Tibial nerve (tissue), 4 donors: ENCODE data around the gene CAMTA1. TPM values are rescaled to one million over a fixed set of nuclear protein-coding genes. Genes with fewer than 3 reads are reported as not detected.

Source experiments
- DNase-seq, 2 donors: peaks; one replicate each; pipeline ENCODE4 v3.0.0-alpha.2; 2019; ENCODE audit warnings: low spot score in 2 of 2
- H3K27ac ChIP-seq, 4 donors: fragments of 200-600 bp; sonication (generic) in 3 of 4; one replicate each; pipeline ENCODE4 v1.5.1; 2017 to 2019; ENCODE audit warnings: mild to moderate bottlenecking in 1 of 4
- H3K27me3 ChIP-seq, 2 donors: fragments of 200-600 bp; sonication (generic) in 1 of 2; one replicate each; pipeline versions ENCODE4 v1.5.1 to v1.6.0; 2017 to 2019
- H3K36me3 ChIP-seq, 3 donors: fragments of 200-600 bp; sonication (generic); one replicate each; pipeline ENCODE4 v1.5.1; 2018 to 2019
- H3K4me1 ChIP-seq, 4 donors: fragments of 200-600 bp; sonication (generic) in 3 of 4; one replicate each; pipeline ENCODE4 v1.5.1; 2017 to 2019
- H3K4me3 ChIP-seq, 4 donors: fragments of 200-600 bp; sonication (generic) in 3 of 4; one replicate each; pipeline ENCODE4 v1.5.1; 2017 to 2019; ENCODE audit warnings: mild to moderate bottlenecking in 1 of 4, moderate library complexity in 1 of 4
- H3K9me3 ChIP-seq, 4 donors: fragments of 200-600 bp; sonication (generic) in 3 of 4; one replicate each; pipeline ENCODE4 v1.5.1; 2017 to 2019
- CTCF ChIP-seq, 5 experiments: fragments of 200-600 bp in 3 of 5; fragments of 450-650 bp in 2 of 5; sonication (generic) in 3 of 5; IDR thresholded peaks; one replicate each; pipeline ENCODE4 v1.5.1; 2016 to 2019; ENCODE audit warnings: antibody characterized with exemption in 5 of 5, mild to moderate bottlenecking in 3 of 5, moderate library complexity in 2 of 5
- EP300 ChIP-seq, 2 donors: sonication (generic); formaldehyde crosslinking; IDR thresholded peaks; one replicate each; pipeline ENCODE4 v1.6.1; 2017; ENCODE audit warnings: antibody characterized with exemption in 2 of 2, mild to moderate bottlenecking in 1 of 2
- POLR2A ChIP-seq, 2 donors: fragments of 450-650 bp; IDR thresholded peaks; one replicate each; pipeline ENCODE4 v1.6.1; 2017; ENCODE audit warnings: antibody characterized with exemption in 2 of 2, mild to moderate bottlenecking in 2 of 2, moderate library complexity in 2 of 2
- WGBS, 2 donors: methylation state at CpG; one replicate each; pipeline ENCODE4 v1.1.5; 2018; 5-methylcytosine and 5-hydroxymethylcytosine counted together
- total RNA-seq, 4 donors: library from RNA; depleted of rRNA; stranded (reverse); fragments of >200 nt; gene quantifications; one replicate each; pipeline ENCODE4 v1.1.0, GENCODE V29; 2016

CAMTA1 gene
- total RNA-seq, 4 donors from 2014 or later, result 41.8 to 104 (median 87.2) TPM

- no peak for DNase-seq
- peak overlapping the region; percentile 83 to 89 (median 87) for H3K4me3 ChIP-seq
- H3K4me1 ChIP-seq, result peaks cover 0 to 53% (median 17%) of the 10 kb centered on the region in 4 donors
- H3K27me3 ChIP-seq, result no peaks in the 10 kb centered on the region
- H3K27ac ChIP-seq, result peak overlapping the region; percentile 67 to 90 (median 82)
- 1 to 3% methylated on average over 15 to 21 of the region's 78 CpGs for WGBS, 2 donors
- TF ChIP-seq POLR2A (IDR thresholded peaks at IDR 0.05) (no peak), EP300 (IDR thresholded peaks at IDR 0.05) (no peak), CTCF (IDR thresholded peaks at IDR 0.05) (peak in 3 of 5 experiments; percentile 5 to 29 (median 17))
- H3K36me3 ChIP-seq, result no peaks in the 10 kb centered on the region
- no peaks in the 10 kb centered on the region for H3K9me3 ChIP-seq
These were observed 663 bp downstream of the CAMTA1 start for GRCh38 chr1:6785728-6786505.

- H3K27ac ChIP-seq, result no peak overlapping the region
- no peaks in the 10 kb centered on the region for H3K27me3 ChIP-seq
- WGBS, 2 donors, result 48 to 54% methylated on average over 2 of the region's 2 CpGs
- TF ChIP-seq POLR2A (IDR thresholded peaks at IDR 0.05), result no peak
- no peak for TF ChIP-seq EP300 (IDR thresholded peaks at IDR 0.05)
- no peak for TF ChIP-seq CTCF (IDR thresholded peaks at IDR 0.05)
- DNase-seq, result no peak
- no peaks in the 10 kb centered on the region for H3K9me3 ChIP-seq
- no peaks in the 10 kb centered on the region for H3K36me3 ChIP-seq
- H3K4me1 ChIP-seq, result peaks cover 0 to 55% (median 14%) of the 10 kb centered on the region in 4 donors
- no peak overlapping the region for H3K4me3 ChIP-seq
These were observed 3.7 kb downstream of the CAMTA1 start for GRCh38 chr1:6788946-6789345.

GRCh38 chr1:6790146-6790545 is 4.9 kb downstream of the CAMTA1 start:
- Histone ChIP-seq H3K9me3 (no peaks in the 10 kb centered on the region), H3K27me3 (no peaks in the 10 kb centered on the region), H3K27ac (no peak overlapping the region), H3K36me3 (no peaks in the 10 kb centered on the region), H3K4me3 (no peak overlapping the region), H3K4me1 (peaks cover 0 to 67% (median 14%) of the 10 kb centered on the region in 4 donors)
- TF ChIP-seq CTCF (IDR thresholded peaks at IDR 0.05) (no peak), EP300 (IDR thresholded peaks at IDR 0.05) (no peak), POLR2A (IDR thresholded peaks at IDR 0.05) (no peak)
- 58 to 67% methylated on average over 2 of the region's 2 CpGs for WGBS, 2 donors
- DNase-seq, result no peak

GRCh38 chr1:6794164-6794563 is 8.9 kb downstream of the CAMTA1 start:
- Histone ChIP-seq H3K4me1 (peaks cover 0 to 55% (median 6%) of the 10 kb centered on the region in 4 donors), H3K4me3 (no peak overlapping the region), H3K36me3 (no peaks in the 10 kb centered on the region), H3K9me3 (no peaks in the 10 kb centered on the region), H3K27ac (no peak overlapping the region), H3K27me3 (no peaks in the 10 kb centered on the region)
- TF ChIP-seq CTCF (IDR thresholded peaks at IDR 0.05) (peak; percentile 9 to 55 (median 34)), POLR2A (IDR thresholded peaks at IDR 0.05) (no peak)
- no peak for DNase-seq
- 58 to 59% methylated on average over 2 of the region's 2 CpGs for WGBS, 2 donors

GRCh38 chr1:6795203-6795602 is 9.9 kb downstream of the CAMTA1 start:
- H3K4me1 ChIP-seq, result peaks cover 0 to 55% (median under 1%) of the 10 kb centered on the region in 4 donors
- whole genome bisulfite sequencing, 2 donors, result 90% methylated on average over 4 of the region's 4 CpGs
- no peaks in the 10 kb centered on the region for H3K27me3 ChIP-seq
- no peak for DNase-seq
- no peaks in the 10 kb centered on the region for H3K9me3 ChIP-seq
- no peak overlapping the region for H3K27ac ChIP-seq
- TF ChIP-seq CTCF (IDR thresholded peaks at IDR 0.05) (no peak), EP300 (IDR thresholded peaks at IDR 0.05) (no peak), POLR2A (IDR thresholded peaks at IDR 0.05) (no peak)
- H3K36me3 ChIP-seq, result no peaks in the 10 kb centered on the region
- H3K4me3 ChIP-seq, result no peak overlapping the region
